Esophagus muscularis mucosa (tissue), 4 donors: Measurements from ENCODE around the gene CCIN.

Experiments used
- EP300 ChIP-seq: sonication (generic); formaldehyde crosslinking; IDR thresholded peaks from one replicate; pipeline ENCODE4 v1.6.1; 2017; ENCODE audit warnings: antibody characterized with exemption
- POLR2A ChIP-seq: fragments of 450-650 bp; IDR thresholded peaks from one replicate; pipeline ENCODE4 v1.6.1; 2017; ENCODE audit warnings: antibody characterized with exemption, moderate library complexity, mild to moderate bottlenecking, low read depth
- POLR2AphosphoS5 ChIP-seq, 2 donors: sonication (generic); formaldehyde crosslinking; IDR thresholded peaks; one replicate each; pipeline ENCODE4 v1.6.1; 2017; ENCODE audit warnings: antibody characterized with exemption in 2 of 2
- TF ChIP-seq, protein P1 (sequence below), 3 experiments: fragments of 200-600 bp in 2 of 3; fragments of 450-650 bp in 1 of 3; sonication (generic) in 2 of 3; IDR thresholded peaks; one replicate each; pipeline ENCODE4 v1.5.1; 2017 to 2019; ENCODE audit warnings: antibody characterized with exemption in 3 of 3, mild to moderate bottlenecking in 2 of 3, moderate library complexity in 1 of 3

- TF ChIP-seq, protein P1, sequence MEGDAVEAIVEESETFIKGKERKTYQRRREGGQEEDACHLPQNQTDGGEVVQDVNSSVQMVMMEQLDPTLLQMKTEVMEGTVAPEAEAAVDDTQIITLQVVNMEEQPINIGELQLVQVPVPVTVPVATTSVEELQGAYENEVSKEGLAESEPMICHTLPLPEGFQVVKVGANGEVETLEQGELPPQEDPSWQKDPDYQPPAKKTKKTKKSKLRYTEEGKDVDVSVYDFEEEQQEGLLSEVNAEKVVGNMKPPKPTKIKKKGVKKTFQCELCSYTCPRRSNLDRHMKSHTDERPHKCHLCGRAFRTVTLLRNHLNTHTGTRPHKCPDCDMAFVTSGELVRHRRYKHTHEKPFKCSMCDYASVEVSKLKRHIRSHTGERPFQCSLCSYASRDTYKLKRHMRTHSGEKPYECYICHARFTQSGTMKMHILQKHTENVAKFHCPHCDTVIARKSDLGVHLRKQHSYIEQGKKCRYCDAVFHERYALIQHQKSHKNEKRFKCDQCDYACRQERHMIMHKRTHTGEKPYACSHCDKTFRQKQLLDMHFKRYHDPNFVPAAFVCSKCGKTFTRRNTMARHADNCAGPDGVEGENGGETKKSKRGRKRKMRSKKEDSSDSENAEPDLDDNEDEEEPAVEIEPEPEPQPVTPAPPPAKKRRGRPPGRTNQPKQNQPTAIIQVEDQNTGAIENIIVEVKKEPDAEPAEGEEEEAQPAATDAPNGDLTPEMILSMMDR (IDR thresholded peaks at IDR 0.05): no peak
- TF ChIP-seq POLR2A (no peak), POLR2AphosphoS5 (IDR thresholded peaks at IDR 0.05) (no peak), EP300 (no peak)
Observed at GRCh38 chr9:36210722-36211121, 41.5 kb downstream of the CCIN start.
